ENCODE measurements around the gene TRIM21. TPM values are rescaled to one million over a fixed set of nuclear protein-coding genes. Genes with fewer than 3 reads are reported as not detected.
A peak's percentile ranks its signal among the peaks of the same experiment; 100 is the strongest.

Gene TRIM21
- total RNA-seq, result 10 to 100 TPM; 17.5 to 78.9 (median 29.7) TPM
- 10 to 100 TPM; 34.7 to 62.2 TPM for polyA plus RNA-seq
- total RNA-seq, result 21.4 reads per million, percentile 52 among the genes with 10 or more reads in this experiment

- ChIA-PET POLR2A (interaction anchor here (0.6 to 0.7 kb wide), 2 partner anchors 20 to 1505 kb away, joined by 3 read pairs; no protein-coding TSS in a partner anchor), CTCF (no interaction called here)
- peak; percentile 62 to 92 (median 87) for DNase-seq
- H3K4me1 Mint-ChIP-seq, result peaks cover 47 to 61% (median 58%) of the 10 kb centered on the region in 7 donors
- Histone ChIP-seq H3K9me3 (ENCODE audit: control insufficient read depth in 2 of 3, low read length in 3 of 3) (no peaks in the 10 kb centered on the region), H3K27me3 (ENCODE audit: control insufficient read depth in 2 of 2, insufficient read depth in 2 of 2, low read length in 2 of 2) (no peaks in the 10 kb centered on the region), H3K36me3 (ENCODE audit: control insufficient read depth in 2 of 3, insufficient read depth in 3 of 3, low read length in 3 of 3) (peaks cover 5 to 25% (median 11%) of the 10 kb centered on the region in 3 experiments), H3K27ac (ENCODE audit: low read depth, low read length) (peak within 1 kb of the TSS; percentile 89), H3K4me1 (ENCODE audit: control insufficient read depth in 2 of 2, insufficient read depth in 2 of 2, low read length in 2 of 2) (peaks cover 8 to 14% of the 10 kb centered on the region in 2 donors), H3K4me3 (ENCODE audit: low read length) (peak within 1 kb of the TSS; percentile 87)
- peak within 1 kb of the TSS; percentile 68 to 96 (median 93) for H3K27ac Mint-ChIP-seq
- H3K4me3 Mint-ChIP-seq, result peak within 1 kb of the TSS; percentile 88 to 94 (median 90)
- peak; percentile 100 for ATAC-seq
- intact Hi-C loops (cut with micrococcal nuclease), result loop anchor here (1.0 to 10.0 kb wide), 9 partner anchors 99 to 1841 kb away; partner anchors contain the start of genes FHIP1B (in 2 of the 2), TRIM68 (in 2 of the 2), CNGA4 (in 1 of the 2) and RRM1 (in 1 of the 2)
- H3K27me3 Mint-ChIP-seq, result peaks cover 0 to 8% (median 5%) of the 10 kb centered on the region in 5 donors
- peaks cover 3 to 20% (median 6%) of the 10 kb centered on the region in 11 donors for H3K9me3 Mint-ChIP-seq
- H3K36me3 Mint-ChIP-seq, result peaks cover 9 to 56% (median 35%) of the 10 kb centered on the region in 5 donors
Measured at GRCh38 chr11:4393209-4393857, at the start of gene TRIM21. TRIM21 (minus strand) TSS chr11:4393702; CDS start chr11:4390409, 3,293 bp downstream.

- Histone ChIP-seq H3K4me1 (ENCODE audit: control insufficient read depth in 2 of 2, insufficient read depth in 2 of 2, low read length in 2 of 2) (no peaks in the 10 kb centered on the region), H3K27me3 (ENCODE audit: control insufficient read depth in 2 of 2, insufficient read depth in 2 of 2, low read length in 2 of 2) (no peaks in the 10 kb centered on the region), H3K4me3 (ENCODE audit: low read length) (no peak overlapping the region), H3K27ac (ENCODE audit: low read depth, low read length) (no peak overlapping the region), H3K36me3 (ENCODE audit: control insufficient read depth in 2 of 3, insufficient read depth in 3 of 3, low read length in 3 of 3) (no peaks in the 10 kb centered on the region), H3K9me3 (ENCODE audit: control insufficient read depth in 2 of 3, low read length in 3 of 3) (no peaks in the 10 kb centered on the region)
- Mint-ChIP-seq H3K27me3 (peaks cover 2 to 19% (median 14%) of the 10 kb centered on the region in 5 donors), H3K4me1 (peaks cover 0 to 1% (median 0%) of the 10 kb centered on the region in 7 donors), H3K36me3 (peaks cover 0 to 7% (median 0%) of the 10 kb centered on the region in 5 donors), H3K9me3 (peaks cover 0 to 8% (median 3%) of the 10 kb centered on the region in 11 donors), H3K27ac (no peak overlapping the region), H3K4me3 (no peak overlapping the region)
- CTCF ChIA-PET, result no interaction called here
- DNase-seq (no peak), ATAC-seq (no peak)
- POLR2A ChIA-PET, result no interaction called here
- intact Hi-C loops (cut with micrococcal nuclease), result no loop called here
Measured at GRCh38 chr11:4441515-4441914, 48.0 kb upstream of the TRIM21 start.

- no peaks in the 10 kb centered on the region for H3K4me1 ChIP-seq (ENCODE audit: control insufficient read depth in 2 of 2, insufficient read depth in 2 of 2, low read length in 2 of 2)
- no peak overlapping the region for H3K4me3 ChIP-seq (ENCODE audit: low read length)
- intact Hi-C loops (cut with micrococcal nuclease), result no loop called here
- no peak for ATAC-seq
- CTCF ChIA-PET, result no interaction called here
- Mint-ChIP-seq H3K36me3 (peaks cover 0 to 7% (median 0%) of the 10 kb centered on the region in 5 donors), H3K27ac (no peak overlapping the region), H3K27me3 (peaks cover 6 to 25% (median 20%) of the 10 kb centered on the region in 5 donors), H3K4me1 (peaks cover 0 to 2% (median 0%) of the 10 kb centered on the region in 7 donors), H3K9me3 (peaks cover 0 to 8% (median 3%) of the 10 kb centered on the region in 11 donors), H3K4me3 (no peak overlapping the region)
- H3K27me3 ChIP-seq (ENCODE audit: control insufficient read depth in 2 of 2, insufficient read depth in 2 of 2, low read length in 2 of 2), result no peaks in the 10 kb centered on the region
- no peaks in the 10 kb centered on the region for H3K9me3 ChIP-seq (ENCODE audit: control insufficient read depth in 2 of 3, low read length in 3 of 3)
- H3K27ac ChIP-seq (ENCODE audit: low read depth, low read length), result no peak overlapping the region
- POLR2A ChIA-PET, result no interaction called here
- DNase-seq, result no peak
- H3K36me3 ChIP-seq (ENCODE audit: control insufficient read depth in 2 of 3, insufficient read depth in 3 of 3, low read length in 3 of 3), result no peaks in the 10 kb centered on the region
Measured at GRCh38 chr11:4436411-4436810, 42.9 kb upstream of the TRIM21 start.

- DNase-seq, result no peak
- Mint-ChIP-seq H3K9me3 (peaks cover 0 to 5% (median 2%) of the 10 kb centered on the region in 11 donors), H3K4me3 (no peak overlapping the region), H3K36me3 (peaks cover 0 to 4% (median 0%) of the 10 kb centered on the region in 5 donors), H3K4me1 (peaks cover 0 to 1% (median 0%) of the 10 kb centered on the region in 7 donors), H3K27ac (no peak overlapping the region), H3K27me3 (peaks cover 6 to 29% (median 22%) of the 10 kb centered on the region in 5 donors)
- Histone ChIP-seq H3K4me1 (ENCODE audit: control insufficient read depth in 2 of 2, insufficient read depth in 2 of 2, low read length in 2 of 2) (no peaks in the 10 kb centered on the region), H3K27ac (ENCODE audit: low read depth, low read length) (no peak overlapping the region), H3K9me3 (ENCODE audit: control insufficient read depth in 2 of 3, low read length in 3 of 3) (no peaks in the 10 kb centered on the region), H3K27me3 (ENCODE audit: control insufficient read depth in 2 of 2, insufficient read depth in 2 of 2, low read length in 2 of 2) (no peaks in the 10 kb centered on the region), H3K36me3 (ENCODE audit: control insufficient read depth in 2 of 3, insufficient read depth in 3 of 3, low read length in 3 of 3) (no peaks in the 10 kb centered on the region), H3K4me3 (ENCODE audit: low read length) (no peak overlapping the region)
- ChIA-PET CTCF (no interaction called here), POLR2A (no interaction called here)
- intact Hi-C loops (cut with micrococcal nuclease), result no loop called here
- peak; percentile 70 for ATAC-seq
Measured at GRCh38 chr11:4433856-4434255, 40.4 kb upstream of the TRIM21 start.

GRCh38 chr11:4430051-4430450, 36.5 kb upstream of the TRIM21 start:
- Histone ChIP-seq H3K36me3 (ENCODE audit: control insufficient read depth in 2 of 3, insufficient read depth in 3 of 3, low read length in 3 of 3) (no peaks in the 10 kb centered on the region), H3K4me1 (ENCODE audit: control insufficient read depth in 2 of 2, insufficient read depth in 2 of 2, low read length in 2 of 2) (no peaks in the 10 kb centered on the region), H3K4me3 (ENCODE audit: low read length) (no peak overlapping the region), H3K9me3 (ENCODE audit: control insufficient read depth in 2 of 3, low read length in 3 of 3) (no peaks in the 10 kb centered on the region), H3K27me3 (ENCODE audit: control insufficient read depth in 2 of 2, insufficient read depth in 2 of 2, low read length in 2 of 2) (no peaks in the 10 kb centered on the region), H3K27ac (ENCODE audit: low read depth, low read length) (no peak overlapping the region)
- H3K27me3 Mint-ChIP-seq, result peaks cover 0 to 15% (median 8%) of the 10 kb centered on the region in 5 donors
- ATAC-seq (no peak), DNase-seq (no peak)
- no peak overlapping the region for H3K4me3 Mint-ChIP-seq
- intact Hi-C loops (cut with micrococcal nuclease), result no loop called here
- no peaks in the 10 kb centered on the region for H3K36me3 Mint-ChIP-seq
- H3K4me1 Mint-ChIP-seq, result peaks cover 0 to 1% (median 0%) of the 10 kb centered on the region in 7 donors
- ChIA-PET CTCF (no interaction called here), POLR2A (no interaction called here)
- peaks cover 0 to 3% (median 0%) of the 10 kb centered on the region in 11 donors for H3K9me3 Mint-ChIP-seq
- no peak overlapping the region for H3K27ac Mint-ChIP-seq

GRCh38 chr11:4418403-4418802, 24.9 kb upstream of the TRIM21 start:
- no peaks in the 10 kb centered on the region for H3K27me3 ChIP-seq (ENCODE audit: control insufficient read depth in 2 of 2, insufficient read depth in 2 of 2, low read length in 2 of 2)
- Mint-ChIP-seq H3K4me1 (peaks cover 0 to 1% (median 0%) of the 10 kb centered on the region in 7 donors), H3K27me3 (peaks cover 0 to 15% (median 3%) of the 10 kb centered on the region in 5 donors), H3K9me3 (peaks cover 0 to 2% (median 0%) of the 10 kb centered on the region in 11 donors), H3K36me3 (peaks cover 0 to under 1% (median 0%) of the 10 kb centered on the region in 5 donors), H3K27ac (no peak overlapping the region), H3K4me3 (no peak overlapping the region)
- H3K4me1 ChIP-seq (ENCODE audit: control insufficient read depth in 2 of 2, insufficient read depth in 2 of 2, low read length in 2 of 2), result no peaks in the 10 kb centered on the region
- ChIA-PET CTCF (no interaction called here), POLR2A (no interaction called here)
- DNase-seq, result no peak
- intact Hi-C loops (cut with micrococcal nuclease), result no loop called here
- H3K4me3 ChIP-seq (ENCODE audit: low read length), result no peak overlapping the region
- H3K36me3 ChIP-seq (ENCODE audit: control insufficient read depth in 2 of 3, insufficient read depth in 3 of 3, low read length in 3 of 3), result no peaks in the 10 kb centered on the region
- no peaks in the 10 kb centered on the region for H3K9me3 ChIP-seq (ENCODE audit: control insufficient read depth in 2 of 3, low read length in 3 of 3)
- ATAC-seq, result no peak
- H3K27ac ChIP-seq (ENCODE audit: low read depth, low read length), result no peak overlapping the region

Measured in naive thymus-derived CD4-positive, alpha-beta T cell (primary cell).